ENCODE results near the gene SKP1.
"Not testable (repeated sequence)": the region's sequence is repeated elsewhere in the genome, so short reads cannot be mapped to it uniquely, and the experiment has no call there.

SKP1 gene

DNA sequence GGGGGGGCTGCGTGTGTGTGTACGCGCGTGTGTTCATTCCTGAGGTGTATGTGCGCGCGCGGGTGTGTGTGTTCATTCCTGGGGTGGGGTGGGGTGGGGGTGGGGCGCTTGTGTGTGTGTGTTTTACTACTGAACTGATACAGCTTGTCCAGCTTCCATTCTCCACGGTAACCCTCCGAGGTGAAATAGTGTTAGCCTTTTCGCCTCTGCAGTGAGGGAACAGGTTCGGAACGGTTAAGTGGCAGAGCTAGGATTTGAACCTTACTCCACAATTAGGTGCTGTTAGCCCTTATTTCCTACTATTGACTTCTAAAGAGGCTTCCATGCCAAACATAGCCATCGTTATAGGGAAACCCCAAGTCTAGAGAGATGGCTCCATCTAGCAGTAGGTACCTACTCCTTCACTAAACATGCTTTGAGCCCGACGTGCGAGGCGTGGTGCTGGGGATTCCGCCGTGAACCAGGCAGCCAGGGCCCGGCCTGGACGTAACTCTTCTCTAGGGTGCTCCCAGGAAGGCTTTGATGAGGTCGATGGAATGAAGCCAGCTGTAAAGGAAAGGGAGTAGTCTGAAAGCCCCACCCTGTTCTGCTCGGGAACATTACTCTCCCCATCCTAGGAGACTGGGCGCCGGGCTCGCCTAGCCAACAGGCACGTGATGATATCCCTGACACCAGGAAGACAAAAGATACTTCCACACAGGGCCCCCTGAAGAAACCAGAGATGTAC lies 782 bp upstream of the SKP1 start:
- DNase-seq: no peak

GRCh38 chr5:134175921-134176510 lies 734 bp downstream of the SKP1 start:
- DNase-seq: peak in 1 of 2 donors; percentile 59

- DNase-seq: no peak
Measured at GRCh38 chr5:134174841-134175839, 1.6 kb downstream of the SKP1 start.

- no peak for DNase-seq
Measured at GRCh38 chr5:134171972-134172371, 4.8 kb downstream of the SKP1 start.

DNA sequence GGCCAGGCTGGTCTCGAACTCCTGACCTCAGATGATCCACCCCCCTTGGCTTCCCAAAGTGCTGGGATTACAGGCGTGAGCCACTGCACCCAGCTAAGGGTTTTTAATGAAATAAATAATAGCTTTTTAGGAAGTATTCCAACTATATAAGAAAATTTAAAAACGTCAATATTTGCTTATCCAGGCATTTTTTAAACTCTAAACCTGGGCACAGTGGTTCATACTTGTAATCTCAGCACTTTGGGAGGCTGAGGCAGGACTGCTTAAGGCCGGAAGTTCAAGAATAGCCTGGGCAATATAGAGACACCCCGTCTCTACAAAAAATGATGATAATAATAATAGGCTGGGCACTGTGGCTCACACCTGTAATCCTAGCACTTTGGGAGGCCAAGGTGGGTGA lies 14.2 kb downstream of the SKP1 start:
- DNase-seq: no peak

DNA sequence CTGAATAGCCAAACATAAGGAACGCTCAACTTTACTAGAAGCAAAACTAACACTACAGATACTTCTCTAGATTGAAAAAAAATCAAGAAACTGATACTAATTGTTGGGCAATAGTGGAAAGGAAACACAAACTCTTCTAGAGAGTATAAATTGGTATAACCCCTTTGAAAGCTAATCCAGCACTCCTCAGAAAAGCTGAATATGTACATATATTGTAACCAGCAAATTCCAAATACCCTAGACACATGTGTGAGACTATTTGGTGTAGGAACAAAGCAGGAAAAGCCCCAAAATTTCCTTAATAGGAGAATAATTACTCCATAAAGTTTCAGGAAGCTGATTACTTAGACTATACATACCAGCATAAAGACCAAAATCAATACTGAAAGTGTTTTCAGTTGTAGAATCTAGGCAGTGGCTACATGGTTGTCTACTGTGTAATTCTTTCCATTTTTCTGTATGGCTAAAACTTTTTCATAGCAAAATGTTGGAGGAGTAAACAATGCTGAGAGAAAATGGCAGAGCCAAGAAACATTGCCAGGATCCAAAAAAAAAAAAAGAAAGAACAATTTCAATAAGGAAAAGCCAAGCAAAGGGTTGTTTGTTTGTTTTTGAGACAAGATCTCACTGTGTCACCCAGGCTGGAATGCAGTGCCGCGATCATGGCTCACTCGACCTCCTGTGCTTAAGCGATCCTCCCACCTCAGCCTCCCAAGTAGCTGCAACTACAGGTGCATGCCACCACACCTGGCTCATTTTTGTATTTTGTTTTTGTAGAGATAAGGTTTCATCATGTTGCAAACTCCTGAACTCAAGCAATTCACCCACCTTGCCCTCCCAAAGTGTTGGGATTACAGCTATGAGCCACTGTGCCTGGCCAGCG lies 15.0 kb downstream of the SKP1 start:
- DNase-seq: no peak

DNA sequence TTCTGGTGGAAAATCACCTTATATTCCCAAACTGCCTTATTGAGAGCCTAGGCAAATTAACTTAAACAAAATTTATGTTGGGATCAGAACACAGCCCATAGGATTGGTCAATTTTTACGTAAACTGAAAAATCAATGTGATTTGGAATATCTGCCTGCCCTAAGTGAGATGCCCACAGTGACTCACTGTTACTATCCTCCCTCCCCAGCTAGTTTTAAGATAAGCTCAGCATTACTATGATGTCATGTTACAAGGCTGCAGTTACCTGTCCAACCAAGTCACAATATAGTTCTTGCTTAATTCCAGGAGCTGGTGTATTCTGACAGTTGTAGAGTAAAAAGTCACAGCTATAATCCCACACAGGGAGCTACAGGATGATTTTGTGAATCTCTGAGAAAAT lies 23.1 kb downstream of the SKP1 start:
- no peak for DNase-seq

GRCh38 chr5:134153241-134153640 lies 23.5 kb downstream of the SKP1 start:
- DNase-seq: no peak

DNA sequence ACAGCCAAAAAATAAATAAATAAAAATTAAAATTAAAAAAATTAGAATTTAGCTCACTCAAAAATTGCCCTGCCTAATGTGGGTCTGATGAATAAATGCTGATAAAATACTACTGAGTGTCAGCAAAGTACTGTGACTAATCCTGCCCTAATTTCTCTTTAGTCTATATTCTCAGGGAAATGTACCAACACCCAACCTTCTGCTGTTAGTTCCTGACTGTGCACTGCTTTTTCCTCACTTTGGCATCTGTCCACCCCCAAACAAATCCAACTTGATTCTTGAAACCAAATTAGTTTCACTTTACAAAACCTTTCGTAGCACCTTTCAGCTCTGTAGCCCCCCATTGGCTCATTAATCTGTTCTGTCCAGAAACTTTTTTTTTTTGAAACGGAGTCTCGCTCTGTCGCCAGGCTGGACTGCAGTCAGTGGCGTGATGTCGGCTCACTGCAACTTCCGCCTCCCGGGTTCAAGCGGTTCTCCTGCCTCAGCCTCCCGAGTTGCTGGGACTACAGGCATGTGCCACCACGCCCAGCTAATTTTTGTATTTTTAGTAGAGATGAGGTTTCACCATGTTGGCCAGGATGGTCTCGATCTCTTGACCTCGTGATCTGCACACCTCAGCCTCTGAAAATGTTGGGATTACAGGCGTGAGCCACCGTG lies 24.4 kb downstream of the SKP1 start:
- not testable (repeated sequence) for DNase-seq

- no peak for DNase-seq
Measured at GRCh38 chr5:134151723-134152122, 25.0 kb downstream of the SKP1 start.

GRCh38 chr5:134149571-134150303 lies 27.0 kb downstream of the SKP1 start:
- DNase-seq: no peak

DNA sequence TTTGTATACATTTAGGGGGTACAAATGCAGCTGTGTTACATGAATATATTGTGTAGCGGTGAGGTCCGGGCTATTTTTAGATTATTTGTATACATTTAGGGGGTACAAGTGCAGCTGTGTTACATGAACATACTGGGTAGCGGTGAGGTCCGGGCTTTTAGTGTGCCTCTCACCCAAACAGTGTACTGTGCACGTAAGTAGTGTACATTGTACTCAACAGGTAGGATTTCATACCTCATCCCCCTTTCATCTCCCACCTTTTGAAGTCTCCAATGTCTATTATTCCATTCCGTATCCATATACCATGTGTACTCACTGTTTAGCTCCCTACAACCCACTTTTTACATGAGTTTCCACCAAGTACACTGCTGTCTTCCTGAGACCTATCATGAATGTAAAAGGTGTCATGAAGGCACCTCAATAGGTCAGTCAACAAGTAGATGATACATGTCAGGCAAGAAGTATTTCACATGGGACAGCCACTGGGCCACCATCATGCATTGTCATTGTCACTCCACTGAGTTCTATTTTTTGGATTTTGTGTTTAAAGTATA lies 27.7 kb downstream of the SKP1 start:
- DNase-seq: no peak

DNA sequence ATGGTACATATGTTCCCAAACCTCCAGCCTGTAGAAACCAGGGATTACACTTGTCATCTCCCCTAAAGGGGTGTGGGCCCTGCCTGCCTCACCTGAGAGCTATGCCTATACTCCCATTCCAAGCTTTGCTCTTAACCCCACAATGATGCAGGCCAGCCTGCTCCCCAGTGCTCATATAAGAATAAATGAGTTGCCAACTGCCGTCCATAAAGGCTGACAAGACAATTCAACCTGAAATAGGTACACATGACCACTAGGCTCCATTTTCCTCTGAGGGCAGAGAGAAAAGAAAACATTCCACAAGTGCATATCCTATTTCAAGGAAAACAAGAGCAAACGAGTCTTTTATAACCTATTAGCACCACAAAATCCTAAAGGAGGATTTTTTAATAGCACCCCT lies 28.4 kb downstream of the SKP1 start:
- DNase-seq: no peak

GRCh38 chr5:134146651-134147518 lies 29.9 kb downstream of the SKP1 start:
- DNase-seq: no peak

DNA sequence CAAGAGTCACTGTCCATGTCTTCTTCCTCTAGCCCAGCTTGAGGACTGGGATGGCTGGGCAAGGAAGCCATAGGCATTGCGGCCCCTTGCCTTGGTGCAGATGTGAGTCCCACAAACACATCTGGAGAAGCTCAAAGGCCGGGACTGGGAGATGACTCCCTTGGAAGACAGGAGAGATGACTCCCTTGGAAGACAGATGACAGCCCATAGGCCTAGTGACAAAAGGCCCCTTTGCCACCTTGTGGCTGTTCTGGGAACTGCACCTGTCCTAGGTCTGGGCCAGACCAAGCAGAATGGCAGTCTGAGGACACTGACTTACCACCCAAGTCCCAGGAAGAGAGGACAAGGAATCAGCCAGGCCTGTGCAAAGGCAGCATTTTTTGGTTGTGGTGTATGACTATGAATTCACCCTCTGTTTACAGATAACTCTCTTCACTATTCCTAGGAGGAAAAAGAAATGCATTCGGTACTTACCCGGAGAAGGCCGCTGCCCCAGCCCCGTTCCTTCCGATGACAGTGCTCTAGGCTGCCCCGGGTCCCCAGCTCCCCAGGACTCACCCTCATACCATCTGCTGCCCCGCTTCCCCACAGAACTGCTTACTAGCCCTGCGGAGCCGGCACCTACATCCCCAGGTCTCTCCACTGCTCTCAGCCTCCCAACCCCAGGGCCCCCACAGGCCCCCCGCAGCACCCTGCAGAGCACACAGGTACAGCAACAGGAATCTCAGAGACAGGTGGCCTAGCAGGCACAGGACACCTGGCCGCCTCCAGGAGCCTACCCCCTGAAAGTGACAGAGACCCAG lies 30.8 kb downstream of the SKP1 start:
- DNase-seq: peak; percentile 89 to 90

DNA sequence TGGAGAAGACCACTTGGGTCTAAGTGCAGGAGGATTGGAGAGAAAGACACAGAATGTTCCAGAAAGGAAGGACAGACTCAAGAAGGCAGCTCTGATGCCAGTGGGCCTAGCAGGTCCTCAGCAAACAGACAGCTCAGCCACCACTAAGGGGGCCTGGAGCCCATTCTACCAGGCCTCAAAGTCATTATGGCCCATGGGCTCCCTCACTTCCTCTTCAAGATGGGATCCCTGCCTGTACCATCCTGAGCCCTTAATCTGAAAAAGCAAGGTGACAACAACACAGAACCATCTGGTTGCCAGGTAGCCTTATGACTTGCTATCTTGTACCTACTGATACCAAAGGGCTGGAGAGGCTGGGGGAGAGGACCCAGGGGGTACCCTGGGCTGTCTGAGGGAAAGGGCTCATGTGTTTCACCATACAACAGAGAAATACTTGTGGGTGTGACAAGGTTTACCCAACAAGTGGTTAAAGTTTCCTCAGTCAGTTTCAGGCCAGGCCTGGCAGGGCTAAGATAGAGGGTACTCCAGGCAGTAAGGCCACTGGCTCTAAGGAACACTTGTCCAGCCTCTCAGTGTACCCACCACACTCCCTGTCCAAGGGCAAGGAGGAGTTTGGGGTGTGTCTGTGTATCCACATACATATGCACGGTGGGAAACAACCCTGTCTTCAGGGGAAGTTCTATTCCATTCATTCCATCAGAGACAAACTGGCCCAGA lies 31.6 kb downstream of the SKP1 start:
- DNase-seq: no peak

DNA sequence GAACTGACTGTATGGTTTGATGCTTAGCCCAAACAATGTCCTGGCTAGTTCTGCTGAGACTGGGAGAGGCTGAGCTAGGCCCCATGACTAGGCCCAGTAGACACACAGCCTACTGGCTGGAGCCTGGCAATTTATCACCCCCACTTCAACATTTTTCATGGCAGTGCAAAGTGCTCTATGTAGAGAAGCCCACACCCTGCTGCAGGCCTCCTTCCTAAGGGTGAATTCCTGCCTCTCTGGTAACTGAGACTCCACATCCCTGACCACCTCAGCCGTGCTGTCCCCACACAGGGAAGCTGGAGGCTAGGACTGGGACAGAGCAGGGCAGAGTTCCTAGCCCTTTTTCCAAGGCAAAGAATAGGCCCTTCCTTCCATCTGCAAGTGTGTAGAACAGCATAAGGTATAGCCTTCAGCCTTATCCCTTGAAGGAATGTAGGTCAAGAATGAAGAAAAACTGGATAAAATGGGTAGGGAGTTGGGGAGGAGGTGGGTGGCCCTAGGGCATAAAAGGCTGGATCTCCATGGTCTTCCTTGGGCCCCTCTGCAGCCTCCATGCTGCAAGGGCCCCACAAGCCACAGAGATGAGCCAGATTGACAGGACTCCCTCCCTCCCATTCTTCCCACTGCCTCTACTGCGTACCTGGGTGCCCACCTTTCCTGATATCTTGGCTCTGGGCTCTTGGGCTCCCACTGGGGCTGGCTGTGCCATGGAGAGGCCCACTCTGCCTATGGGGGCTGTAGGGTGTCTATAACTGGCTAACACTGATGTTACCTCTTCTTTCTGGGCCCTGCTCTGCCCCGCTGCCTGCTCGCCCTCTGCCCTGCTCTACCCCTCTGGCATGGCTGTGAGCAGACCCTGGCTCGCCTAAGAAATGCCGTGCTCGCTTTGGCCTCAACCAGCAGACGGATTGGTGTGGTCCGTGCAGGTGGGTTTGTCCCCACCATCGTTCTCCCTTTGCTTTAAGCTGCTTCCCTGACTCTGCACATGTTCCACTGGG lies 32.5 kb downstream of the SKP1 start:
- DNase-seq: no peak
